Neural progenitor cell (in vitro differentiated cells): ENCODE measurements around the gene DUS3L. TPM values are rescaled to one million over a fixed set of nuclear protein-coding genes. Genes with fewer than 3 reads are reported as not detected.
A peak's percentile ranks its signal among the peaks of the same experiment; 100 is the strongest.

Experiments
- DNase-seq: peaks from one replicate; pipeline ENCODE4 v3.0.0-alpha.2; 2016; ENCODE audit warnings: low spot score
- H2AFZ ChIP-seq: fragments of 200-600 bp; sonication (generic); replicated peaks from 2 replicates; pipeline ENCODE4 v1.6.1; 2016; ENCODE audit warnings: antibody characterized with exemption
- H3F3A ChIP-seq: fragments of 200-600 bp; sonication (generic); 2 replicates; pipeline ENCODE4 v1.6.1; 2016; ENCODE audit warnings: antibody characterized with exemption, low read depth
- H3K27ac ChIP-seq: fragments of 200-600 bp; sonication (generic); 2 replicates; pipeline ENCODE4 v1.5.1; 2016; ENCODE audit warnings: mild to moderate bottlenecking
- H3K27me3 ChIP-seq: fragments of 200-600 bp; sonication (generic); 2 replicates; pipeline ENCODE4 v1.6.1; 2016; ENCODE audit warnings: mild to moderate bottlenecking, moderate library complexity
- H3K36me3 ChIP-seq: fragments of 200-600 bp; sonication (generic); 2 replicates; pipeline ENCODE4 v1.5.1; 2016
- H3K4me1 ChIP-seq: fragments of 200-600 bp; sonication (generic); 2 replicates; pipeline ENCODE4 v1.6.1; 2016; ENCODE audit warnings: mixed run types
- H3K4me2 ChIP-seq: fragments of 200-600 bp; sonication (generic); 2 replicates; pipeline ENCODE4 v1.6.1; 2016
- H3K4me3 ChIP-seq: fragments of 200-600 bp; sonication (generic); 2 replicates; pipeline ENCODE4 v1.5.1; 2016
- H3K79me2 ChIP-seq: fragments of 200-600 bp; sonication (generic); 2 replicates; pipeline ENCODE4 v1.6.1; 2016; ENCODE audit warnings: low read depth
- H3K9ac ChIP-seq: fragments of 200-600 bp; sonication (generic); 2 replicates; pipeline ENCODE4 v1.6.1; 2016
- H3K9me3 ChIP-seq: fragments of 200-600 bp; sonication (generic); 2 replicates; pipeline ENCODE4 v1.5.1; 2016; ENCODE audit warnings: low read depth
- H4K20me1 ChIP-seq: fragments of 200-600 bp; sonication (generic); 2 replicates; pipeline ENCODE4 v1.6.1; 2016; ENCODE audit warnings: low read depth
- H3K27ac Mint-ChIP-seq: 3 replicates; pipeline ENCODE4 v1.8.0; 2021; ENCODE audit warnings: mixed read lengths
- H3K27me3 Mint-ChIP-seq: 2 replicates; pipeline ENCODE4 v1.8.0; 2022; ENCODE audit warnings: low read depth, mild to moderate bottlenecking, inconsistent platforms, moderate library complexity, mixed read lengths; ENCODE audit not compliant: insufficient read depth
- H3K36me3 Mint-ChIP-seq: 3 replicates; pipeline ENCODE4 v1.8.0; 2021; ENCODE audit warnings: mixed read lengths
- H3K4me1 Mint-ChIP-seq: 3 replicates; pipeline ENCODE4 v1.8.0; 2021; ENCODE audit warnings: mixed read lengths
- H3K4me3 Mint-ChIP-seq: 3 replicates; pipeline ENCODE4 v1.8.0; 2021; ENCODE audit warnings: mild to moderate bottlenecking, moderate library complexity, mixed read lengths
- H3K9me3 Mint-ChIP-seq: 3 replicates; pipeline ENCODE4 v1.8.0; 2020; ENCODE audit warnings: mixed read lengths
- CTCF ChIP-seq: fragments of 200-600 bp; sonication (generic); IDR thresholded peaks from 2 replicates; pipeline ENCODE4 v1.5.1; 2017; ENCODE audit warnings: antibody characterized with exemption, mild to moderate bottlenecking
- EZH2 ChIP-seq: fragments of 200-600 bp; sonication (generic); IDR thresholded peaks from 2 replicates; pipeline ENCODE4 v1.6.1; 2017; ENCODE audit warnings: antibody characterized with exemption, mild to moderate bottlenecking, moderate library complexity
- EZH2phosphoT487 ChIP-seq: fragments of 200-600 bp; sonication (generic); IDR thresholded peaks from 2 replicates; pipeline ENCODE4 v1.6.1; 2017; ENCODE audit warnings: antibody characterized with exemption
- total RNA-seq: library from RNA; depleted of rRNA; stranded (reverse); fragments of >200 nt; gene quantifications from 2 replicates; pipeline ENCODE4 v1.2.3, GENCODE V29; 2015; ENCODE audit warnings: low replicate concordance

Gene DUS3L
- total RNA-seq, 1 donor from 2014 or later, result 20.7 TPM

DNA sequence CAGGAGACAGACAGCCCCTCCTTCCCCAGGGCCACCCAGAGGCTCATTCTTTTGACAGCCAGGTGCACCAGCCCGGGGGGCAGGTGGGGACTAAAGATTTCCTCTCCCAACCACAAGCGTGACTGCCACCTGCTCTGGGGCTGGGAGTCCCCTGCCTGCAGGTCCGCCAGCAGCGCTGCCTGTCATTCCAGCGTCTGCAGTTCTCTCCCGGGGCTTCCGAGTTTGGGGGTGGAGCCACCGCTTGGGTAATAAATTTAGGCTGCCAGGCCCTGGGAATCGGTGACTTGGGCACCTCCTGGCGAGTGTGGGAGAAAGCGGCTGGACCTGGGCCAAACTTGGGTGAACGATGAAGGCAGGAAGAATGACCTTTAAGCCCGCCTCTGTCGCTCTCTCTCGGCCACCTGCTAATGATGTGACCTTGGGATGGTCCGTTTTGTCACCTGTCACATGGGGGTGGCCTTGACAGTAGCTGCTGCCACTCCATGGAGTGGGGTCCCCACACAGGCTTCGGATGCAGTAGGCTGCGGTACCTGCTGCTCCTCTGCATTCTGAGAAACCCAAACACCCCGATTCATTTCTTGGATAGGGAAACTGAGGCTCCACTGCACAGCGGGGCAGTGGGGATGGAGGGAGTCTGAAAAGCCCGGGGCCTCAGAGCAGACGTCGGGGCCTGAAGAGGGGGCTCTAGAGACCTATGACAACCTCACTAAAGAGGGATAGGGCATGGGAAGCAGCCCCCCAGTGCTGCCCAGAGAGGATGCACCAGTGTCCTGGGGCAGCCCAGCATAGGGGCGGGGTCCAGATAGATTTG, 35.8 kb upstream of the DUS3L start:
- Mint-ChIP-seq H3K36me3 (no peaks in the 10 kb centered on the region), H3K27me3 (peaks cover 17% of the 10 kb centered on the region), H3K4me3 (peak overlapping the region; percentile 85), H3K4me1 (peaks cover 13% of the 10 kb centered on the region), H3K9me3 (no peaks in the 10 kb centered on the region), H3K27ac (peak overlapping the region; percentile 80)
- Histone ChIP-seq H3K79me2 (no peaks in the 10 kb centered on the region), H3K27ac (no peak overlapping the region), H3K9me3 (no peaks in the 10 kb centered on the region), H3K9ac (no peak overlapping the region), H3F3A (peaks cover 21% of the 10 kb centered on the region), H3K27me3 (no peaks in the 10 kb centered on the region), H3K4me1 (peaks cover 4% of the 10 kb centered on the region), H4K20me1 (peaks cover 5% of the 10 kb centered on the region), H3K36me3 (no peaks in the 10 kb centered on the region), H3K4me3 (no peak overlapping the region), H3K4me2 (peak overlapping the region; percentile 60), H2AFZ (no peak overlapping the region)
- DNase-seq, result peak; percentile 82
- TF ChIP-seq CTCF, result no peak
- no peak for TF ChIP-seq EZH2
- TF ChIP-seq EZH2phosphoT487, result no peak

- H3K9ac ChIP-seq, result no peak overlapping the region
- H3K36me3 ChIP-seq, result no peaks in the 10 kb centered on the region
- H3K4me3 Mint-ChIP-seq, result no peak overlapping the region
- H3K79me2 ChIP-seq, result no peaks in the 10 kb centered on the region
- H3K27me3 Mint-ChIP-seq, result peaks cover 13% of the 10 kb centered on the region
- peaks cover 12% of the 10 kb centered on the region for H3K4me1 Mint-ChIP-seq
- no peak for DNase-seq
- no peak overlapping the region for H3K27ac Mint-ChIP-seq
- H3F3A ChIP-seq, result peaks cover 21% of the 10 kb centered on the region
- no peaks in the 10 kb centered on the region for H3K27me3 ChIP-seq
- H3K9me3 ChIP-seq, result no peaks in the 10 kb centered on the region
- no peak overlapping the region for H3K27ac ChIP-seq
- peaks cover 4% of the 10 kb centered on the region for H3K4me1 ChIP-seq
- H3K4me3 ChIP-seq, result no peak overlapping the region
- no peak overlapping the region for H3K4me2 ChIP-seq
- no peaks in the 10 kb centered on the region for H3K36me3 Mint-ChIP-seq
- peaks cover 5% of the 10 kb centered on the region for H4K20me1 ChIP-seq
- no peaks in the 10 kb centered on the region for H3K9me3 Mint-ChIP-seq
- H2AFZ ChIP-seq, result no peak overlapping the region
- TF ChIP-seq EZH2phosphoT487 (no peak), EZH2 (no peak), CTCF (no peak)
Observed at GRCh38 chr19:5825178-5825577, 34.2 kb upstream of the DUS3L start.

- Mint-ChIP-seq H3K27ac (no peak overlapping the region), H3K27me3 (peaks cover 13% of the 10 kb centered on the region), H3K36me3 (no peaks in the 10 kb centered on the region), H3K4me3 (no peak overlapping the region), H3K4me1 (peaks cover 8% of the 10 kb centered on the region), H3K9me3 (no peaks in the 10 kb centered on the region)
- DNase-seq, result no peak
- no peak overlapping the region for H2AFZ ChIP-seq
- H3K79me2 ChIP-seq, result no peaks in the 10 kb centered on the region
- no peak overlapping the region for H3K27ac ChIP-seq
- TF ChIP-seq CTCF, result no peak
- TF ChIP-seq EZH2, result no peak
- no peak for TF ChIP-seq EZH2phosphoT487
- no peak overlapping the region for H3K4me3 ChIP-seq
- H3K4me1 ChIP-seq, result peaks cover 4% of the 10 kb centered on the region
- no peak overlapping the region for H3K9ac ChIP-seq
- no peak overlapping the region for H3K4me2 ChIP-seq
- no peaks in the 10 kb centered on the region for H3K9me3 ChIP-seq
- no peaks in the 10 kb centered on the region for H3K27me3 ChIP-seq
- H3K36me3 ChIP-seq, result no peaks in the 10 kb centered on the region
- H3F3A ChIP-seq, result peaks cover 21% of the 10 kb centered on the region
- peaks cover 5% of the 10 kb centered on the region for H4K20me1 ChIP-seq
Observed at GRCh38 chr19:5824751-5825150, 33.8 kb upstream of the DUS3L start.
